H1 (cell line): Measurements from ENCODE around the gene NCCRP1.

Experiments
- CREB1 ChIP-seq: IDR thresholded peaks from 2 replicates; pipeline ENCODE4 v1.6.1; 2012; ENCODE audit warnings: inconsistent platforms
- EGR1 ChIP-seq: IDR thresholded peaks from 2 replicates; pipeline ENCODE4 v1.6.1; 2011; ENCODE audit warnings: low read depth, low read length, borderline replicate concordance
- EZH2 ChIP-seq: fragments of 200-600 bp; sonication (generic); IDR thresholded peaks from 2 replicates; pipeline ENCODE4 v1.7.1; 2012; ENCODE audit warnings: low read depth, mild to moderate bottlenecking, moderate library complexity, low read length, inconsistent platforms; ENCODE audit not compliant: severe bottlenecking
- JUND ChIP-seq: IDR thresholded peaks from 2 replicates; pipeline ENCODE4 v1.6.1; 2011; ENCODE audit warnings: mild to moderate bottlenecking, improper control_type of control experiment, low read length
- POLR2AphosphoS5 ChIP-seq: IDR thresholded peaks from 2 replicates; pipeline ENCODE4 v1.6.1; 2011; ENCODE audit warnings: low read depth, low read length
- SIRT6 ChIP-seq: IDR thresholded peaks from one replicate; pipeline ENCODE4 v1.7.1; 2012; ENCODE audit warnings: low read length, inconsistent platforms
- TF ChIP-seq, protein P1 (sequence below), 3 experiments: IDR thresholded peaks; 1 replicate in 2 of 3; 2 replicates in 1 of 3; pipeline versions ENCODE4 v1.5.1 to v1.6.1; 2011; ENCODE audit warnings: low read length in 3 of 3, mild to moderate bottlenecking in 3 of 3, inconsistent platforms in 2 of 3, low read depth in 1 of 3, moderate library complexity in 1 of 3; ENCODE audit not compliant: insufficient read depth in 1 of 3; ENCODE audit errors: control extremely low read depth in 1 of 3

GRCh38 chr19:39164289-39164688 is 32.5 kb upstream of the NCCRP1 start:
- TF ChIP-seq, protein P1, sequence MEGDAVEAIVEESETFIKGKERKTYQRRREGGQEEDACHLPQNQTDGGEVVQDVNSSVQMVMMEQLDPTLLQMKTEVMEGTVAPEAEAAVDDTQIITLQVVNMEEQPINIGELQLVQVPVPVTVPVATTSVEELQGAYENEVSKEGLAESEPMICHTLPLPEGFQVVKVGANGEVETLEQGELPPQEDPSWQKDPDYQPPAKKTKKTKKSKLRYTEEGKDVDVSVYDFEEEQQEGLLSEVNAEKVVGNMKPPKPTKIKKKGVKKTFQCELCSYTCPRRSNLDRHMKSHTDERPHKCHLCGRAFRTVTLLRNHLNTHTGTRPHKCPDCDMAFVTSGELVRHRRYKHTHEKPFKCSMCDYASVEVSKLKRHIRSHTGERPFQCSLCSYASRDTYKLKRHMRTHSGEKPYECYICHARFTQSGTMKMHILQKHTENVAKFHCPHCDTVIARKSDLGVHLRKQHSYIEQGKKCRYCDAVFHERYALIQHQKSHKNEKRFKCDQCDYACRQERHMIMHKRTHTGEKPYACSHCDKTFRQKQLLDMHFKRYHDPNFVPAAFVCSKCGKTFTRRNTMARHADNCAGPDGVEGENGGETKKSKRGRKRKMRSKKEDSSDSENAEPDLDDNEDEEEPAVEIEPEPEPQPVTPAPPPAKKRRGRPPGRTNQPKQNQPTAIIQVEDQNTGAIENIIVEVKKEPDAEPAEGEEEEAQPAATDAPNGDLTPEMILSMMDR (IDR thresholded peaks at IDR 0.05; ENCODE audit: control extremely low read depth in 1 of 3, insufficient read depth in 1 of 3, low read depth in 1 of 3, low read length in 3 of 3), result no peak
- TF ChIP-seq JUND (no peak), EGR1 (no peak), CREB1 (no peak), EZH2 (no peak), POLR2AphosphoS5 (no peak), SIRT6 (no peak)
